ENCODE data around the gene UNC5CL. TPM values are rescaled to one million over a fixed set of nuclear protein-coding genes. Genes with fewer than 3 reads are reported as not detected.

The UNC5CL gene
- total and polyA plus RNA-seq, 3 experiments from 2014 or later: 0.40 to 1.8 (median 1.1) TPM

DNA sequence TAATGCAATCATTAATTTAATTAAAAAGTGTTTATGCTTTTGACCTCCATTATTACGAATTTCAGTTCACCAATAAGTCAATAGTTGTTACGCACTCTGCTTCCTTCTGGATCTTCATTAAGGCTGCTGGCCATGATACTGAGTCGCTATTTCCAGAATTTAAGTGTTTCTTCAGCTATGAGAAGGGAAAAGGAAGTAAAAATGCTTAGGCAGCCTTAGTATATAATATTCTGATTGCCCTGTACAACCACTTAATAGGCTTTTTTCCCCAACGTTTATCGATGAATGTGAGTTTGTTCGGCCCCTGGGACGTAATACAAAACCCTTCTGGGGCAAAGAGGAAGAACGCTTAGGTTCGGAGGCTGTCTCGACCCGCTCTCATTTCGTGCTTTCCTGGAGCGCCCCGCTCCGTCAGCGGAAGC, 32.5 kb upstream of the UNC5CL start:
- peak overlapping the region; percentile 98 for H3K4me3 ChIP-seq (ENCODE audit: low read length)
- peak overlapping the region; percentile 96 to 99 (median 98) for H3K27ac Mint-ChIP-seq
- H3K4me1 Mint-ChIP-seq: peaks cover 49 to 56% (median 54%) of the 10 kb centered on the region in 3 donors
- peaks cover 9 to 64% (median 12%) of the 10 kb centered on the region in 3 donors for H3K36me3 Mint-ChIP-seq
- DNase-seq: no peak
- ChIA-PET CTCF (interaction anchor here (1.0 to 2.3 kb wide), 3 partner anchors 16 to 43 kb away, joined by 3 to 12 read pairs (median 3); no protein-coding TSS in a partner anchor), POLR2A (interaction anchor here (1.4 kb wide), 1 partner anchor 18 kb away, joined by 3 read pairs; the partner anchor contains the start of gene APOBEC2)
- peak overlapping the region; percentile 89 to 99 (median 95) for H3K4me3 Mint-ChIP-seq
- peaks cover 26% of the 10 kb centered on the region for H3K36me3 ChIP-seq (ENCODE audit: insufficient read depth, low read length)
- H3K27me3 ChIP-seq (ENCODE audit: insufficient read depth, low read length, poor library complexity, severe bottlenecking): no peaks in the 10 kb centered on the region
- H3K9me3 ChIP-seq (ENCODE audit: low read length): no peaks in the 10 kb centered on the region
- H3K27me3 Mint-ChIP-seq: peaks cover 0 to 6% of the 10 kb centered on the region in 2 donors
- H3K9me3 Mint-ChIP-seq: no peaks in the 10 kb centered on the region
- peaks cover 39% of the 10 kb centered on the region for H3K4me1 ChIP-seq (ENCODE audit: insufficient read depth, low read length)
- H3K27ac ChIP-seq (ENCODE audit: low read depth, low read length): peak overlapping the region; percentile 93

DNA sequence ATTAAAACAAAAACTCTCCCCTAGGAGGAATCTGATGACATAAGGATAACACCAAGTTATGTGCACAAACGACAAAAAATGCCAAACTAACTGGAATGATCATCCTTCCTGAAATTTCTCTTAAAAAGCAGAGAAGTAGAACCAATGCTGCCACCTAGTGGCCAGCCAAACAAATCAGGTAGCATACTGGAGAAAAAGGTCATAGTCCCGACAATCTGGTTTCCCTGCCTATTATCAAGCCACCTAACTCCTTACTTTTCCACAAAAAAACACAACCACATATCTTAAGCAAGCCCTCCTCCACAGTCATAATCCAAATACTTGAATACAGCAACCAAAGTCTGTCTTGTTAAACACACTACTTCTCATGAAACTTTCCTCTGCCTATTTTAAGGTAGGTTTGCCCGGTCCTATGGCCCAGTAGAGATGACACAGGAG, 27.9 kb upstream of the UNC5CL start:
- peaks cover 50% of the 10 kb centered on the region for H3K36me3 ChIP-seq (ENCODE audit: insufficient read depth, low read length)
- peaks cover 14% of the 10 kb centered on the region for H3K4me1 ChIP-seq (ENCODE audit: insufficient read depth, low read length)
- no peak overlapping the region for H3K4me3 ChIP-seq (ENCODE audit: low read length)
- no peaks in the 10 kb centered on the region for H3K27me3 Mint-ChIP-seq
- peaks cover 9 to 85% (median 16%) of the 10 kb centered on the region in 3 donors for H3K36me3 Mint-ChIP-seq
- H3K27ac ChIP-seq (ENCODE audit: low read depth, low read length): no peak overlapping the region
- H3K27ac Mint-ChIP-seq: peak overlapping the region in 6 of 8 donors; percentile 14 to 79 (median 36)
- peak overlapping the region in 1 of 7 donors; percentile 26 for H3K4me3 Mint-ChIP-seq
- CTCF ChIA-PET: interaction anchor here (1.4 kb wide), 1 partner anchor 14 kb away, joined by 5 read pairs; the partner anchor contains the start of gene APOBEC2
- POLR2A ChIA-PET: no interaction called here
- no peaks in the 10 kb centered on the region for H3K27me3 ChIP-seq (ENCODE audit: insufficient read depth, low read length, poor library complexity, severe bottlenecking)
- H3K9me3 ChIP-seq (ENCODE audit: low read length): no peaks in the 10 kb centered on the region
- DNase-seq: peak; percentile 47 to 71 (median 58)
- H3K9me3 Mint-ChIP-seq: no peaks in the 10 kb centered on the region
- H3K4me1 Mint-ChIP-seq: peaks cover 23 to 32% (median 27%) of the 10 kb centered on the region in 3 donors

DNA sequence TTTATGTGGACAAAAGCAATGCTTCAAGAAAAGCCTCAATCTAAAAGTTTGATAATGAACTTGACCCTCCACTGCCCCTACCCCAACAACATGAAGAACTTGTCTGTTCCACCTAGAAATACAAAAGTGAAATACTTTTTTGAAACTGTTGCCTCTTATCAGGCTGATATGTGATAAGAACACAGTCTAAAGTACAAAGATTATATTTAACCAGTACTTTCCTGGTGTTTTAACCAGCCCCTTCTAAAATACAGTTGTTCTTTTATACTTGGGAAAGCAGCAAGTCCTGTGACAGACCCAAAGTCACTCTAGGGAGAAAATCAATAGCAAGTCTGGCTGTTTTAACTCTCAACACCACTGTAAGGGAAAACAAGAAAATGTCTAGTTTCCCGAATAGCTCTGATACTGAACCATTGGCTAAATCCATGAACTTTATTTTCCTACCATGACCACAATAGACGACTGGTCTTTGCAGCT, 26.6 kb upstream of the UNC5CL start:
- Mint-ChIP-seq H3K27ac (peak overlapping the region in 2 of 8 donors; percentile 14 to 41), H3K9me3 (no peaks in the 10 kb centered on the region), H3K4me3 (no peak overlapping the region), H3K27me3 (no peaks in the 10 kb centered on the region), H3K36me3 (peaks cover 9 to 92% (median 14%) of the 10 kb centered on the region in 3 donors), H3K4me1 (peaks cover 11 to 20% (median 15%) of the 10 kb centered on the region in 3 donors)
- H3K9me3 ChIP-seq (ENCODE audit: low read length): no peaks in the 10 kb centered on the region
- H3K4me3 ChIP-seq (ENCODE audit: low read length): no peak overlapping the region
- H3K4me1 ChIP-seq (ENCODE audit: insufficient read depth, low read length): peaks cover 5% of the 10 kb centered on the region
- no peak overlapping the region for H3K27ac ChIP-seq (ENCODE audit: low read depth, low read length)
- H3K36me3 ChIP-seq (ENCODE audit: insufficient read depth, low read length): peaks cover 55% of the 10 kb centered on the region
- ChIA-PET CTCF (interaction anchor here (0.8 to 1.3 kb wide), 4 partner anchors 9 to 61 kb away, joined by 3 to 6 read pairs (median 4); no protein-coding TSS in a partner anchor), POLR2A (no interaction called here)
- no peaks in the 10 kb centered on the region for H3K27me3 ChIP-seq (ENCODE audit: insufficient read depth, low read length, poor library complexity, severe bottlenecking)
- no peak for DNase-seq

DNA sequence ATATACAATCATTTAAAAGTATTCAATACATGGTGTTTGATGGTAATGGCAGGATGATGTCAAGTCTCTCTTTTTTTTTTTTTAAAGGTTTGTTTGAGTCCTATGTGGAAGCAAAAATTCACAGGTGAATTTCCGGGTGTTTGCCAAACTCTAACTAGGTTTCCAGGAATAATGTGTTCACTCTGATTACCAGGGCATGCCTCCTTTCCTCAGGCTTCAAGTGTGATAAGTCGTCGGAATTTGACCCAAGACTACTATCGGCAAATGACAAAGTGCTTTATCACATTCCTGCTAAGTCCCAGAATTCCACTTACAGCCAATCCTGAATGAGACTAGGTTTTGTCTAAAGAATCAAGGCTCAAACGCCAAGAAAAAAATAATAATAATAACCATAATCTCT, 25.8 kb upstream of the UNC5CL start:
- Mint-ChIP-seq H3K9me3 (no peaks in the 10 kb centered on the region), H3K4me1 (peaks cover 7 to 18% (median 10%) of the 10 kb centered on the region in 3 donors), H3K4me3 (no peak overlapping the region), H3K27me3 (no peaks in the 10 kb centered on the region), H3K36me3 (peaks cover 9 to 93% (median 15%) of the 10 kb centered on the region in 3 donors), H3K27ac (no peak overlapping the region)
- ChIA-PET CTCF (no interaction called here), POLR2A (no interaction called here)
- Histone ChIP-seq H3K4me3 (ENCODE audit: low read length) (no peak overlapping the region), H3K36me3 (ENCODE audit: insufficient read depth, low read length) (peaks cover 55% of the 10 kb centered on the region), H3K27me3 (ENCODE audit: insufficient read depth, low read length, poor library complexity, severe bottlenecking) (no peaks in the 10 kb centered on the region), H3K27ac (ENCODE audit: low read depth, low read length) (no peak overlapping the region), H3K9me3 (ENCODE audit: low read length) (no peaks in the 10 kb centered on the region), H3K4me1 (ENCODE audit: insufficient read depth, low read length) (no peaks in the 10 kb centered on the region)
- DNase-seq: no peak

DNA sequence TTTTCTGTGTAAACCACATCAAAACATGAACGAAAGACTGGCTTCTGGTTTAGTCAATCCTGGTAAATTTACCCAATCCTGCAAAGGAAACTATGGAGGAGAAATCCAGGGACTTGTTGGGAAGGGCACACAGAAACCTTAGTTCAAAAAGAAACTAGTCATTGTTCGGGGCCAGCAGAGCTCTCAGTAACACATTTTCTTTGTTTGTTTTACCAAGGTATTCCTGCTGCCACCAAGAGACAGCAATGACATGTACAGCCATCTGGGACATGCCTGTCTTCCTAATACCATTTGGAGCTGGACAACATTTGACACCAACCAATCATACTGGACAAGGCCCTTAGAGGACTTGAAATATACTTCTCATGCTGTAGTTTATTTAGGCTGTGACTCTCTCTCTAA, 24.9 kb upstream of the UNC5CL start:
- H3K27ac ChIP-seq (ENCODE audit: low read depth, low read length): no peak overlapping the region
- Mint-ChIP-seq H3K36me3 (peaks cover 9 to 91% (median 16%) of the 10 kb centered on the region in 3 donors), H3K27me3 (no peaks in the 10 kb centered on the region), H3K9me3 (no peaks in the 10 kb centered on the region), H3K4me3 (no peak overlapping the region), H3K27ac (peak overlapping the region in 1 of 8 donors; percentile 2), H3K4me1 (peaks cover 7 to 13% (median 10%) of the 10 kb centered on the region in 3 donors)
- no peak overlapping the region for H3K4me3 ChIP-seq (ENCODE audit: low read length)
- H3K27me3 ChIP-seq (ENCODE audit: insufficient read depth, low read length, poor library complexity, severe bottlenecking): no peaks in the 10 kb centered on the region
- no peaks in the 10 kb centered on the region for H3K9me3 ChIP-seq (ENCODE audit: low read length)
- POLR2A ChIA-PET: no interaction called here
- CTCF ChIA-PET: interaction anchor here (0.6 to 2.0 kb wide), 3 partner anchors 24 to 36 kb away, joined by 3 to 5 read pairs (median 4); no protein-coding TSS in a partner anchor
- H3K36me3 ChIP-seq (ENCODE audit: insufficient read depth, low read length): peaks cover 45% of the 10 kb centered on the region
- no peak for DNase-seq
- H3K4me1 ChIP-seq (ENCODE audit: insufficient read depth, low read length): no peaks in the 10 kb centered on the region

DNA sequence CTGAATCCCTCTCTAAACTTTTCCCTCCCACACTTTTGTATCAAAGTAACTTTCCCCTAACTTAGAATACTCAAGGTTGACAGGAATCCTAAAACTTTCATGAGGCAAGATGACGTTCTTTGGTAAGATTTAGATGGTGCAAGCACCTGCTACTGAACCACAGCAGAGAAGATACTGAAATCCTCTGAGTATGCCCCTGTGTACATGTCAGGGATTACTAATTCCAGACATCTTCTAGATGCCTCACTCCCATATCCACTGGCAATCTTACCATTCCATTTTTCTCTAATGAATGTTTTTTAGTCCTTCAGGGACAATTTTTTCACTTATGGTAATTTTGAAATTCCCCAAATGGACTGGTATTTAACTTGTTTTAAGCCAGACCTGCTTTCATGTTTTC, 23.0 kb upstream of the UNC5CL start:
- Histone ChIP-seq H3K27ac (ENCODE audit: low read depth, low read length) (no peak overlapping the region), H3K4me3 (ENCODE audit: low read length) (no peak overlapping the region), H3K27me3 (ENCODE audit: insufficient read depth, low read length, poor library complexity, severe bottlenecking) (no peaks in the 10 kb centered on the region), H3K4me1 (ENCODE audit: insufficient read depth, low read length) (no peaks in the 10 kb centered on the region), H3K9me3 (ENCODE audit: low read length) (no peaks in the 10 kb centered on the region), H3K36me3 (ENCODE audit: insufficient read depth, low read length) (peaks cover 30% of the 10 kb centered on the region)
- Mint-ChIP-seq H3K4me3 (no peak overlapping the region), H3K27me3 (no peaks in the 10 kb centered on the region), H3K9me3 (no peaks in the 10 kb centered on the region), H3K36me3 (peaks cover 5 to 83% (median 16%) of the 10 kb centered on the region in 3 donors), H3K4me1 (peaks cover 6 to 10% (median 6%) of the 10 kb centered on the region in 3 donors), H3K27ac (no peak overlapping the region)
- CTCF ChIA-PET: no interaction called here
- no peak for DNase-seq
- POLR2A ChIA-PET: no interaction called here

DNA sequence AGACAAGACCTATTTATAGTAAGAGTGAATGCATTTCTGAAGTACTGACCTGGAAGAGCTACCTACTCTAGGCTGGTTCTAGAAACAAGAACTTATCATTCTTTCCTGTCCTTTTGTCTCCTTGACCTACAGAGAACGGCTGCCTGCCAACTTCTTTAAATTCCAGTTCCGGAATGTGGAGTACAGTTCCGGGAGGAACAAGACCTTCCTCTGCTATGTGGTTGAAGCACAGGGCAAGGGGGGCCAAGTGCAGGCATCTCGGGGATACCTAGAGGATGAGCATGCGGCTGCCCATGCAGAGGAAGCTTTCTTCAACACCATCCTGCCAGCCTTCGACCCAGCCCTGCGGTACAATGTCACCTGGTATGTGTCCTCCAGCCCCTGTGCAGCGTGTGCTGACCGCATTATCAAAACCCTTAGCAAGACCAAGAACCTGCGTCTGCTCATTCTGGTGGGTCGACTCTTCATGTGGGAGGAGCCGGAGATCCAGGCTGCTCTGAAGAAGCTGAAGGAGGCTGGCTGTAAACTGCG, 22.2 kb upstream of the UNC5CL start:
- no peak for DNase-seq
- no peaks in the 10 kb centered on the region for H3K4me1 ChIP-seq (ENCODE audit: insufficient read depth, low read length)
- ChIA-PET POLR2A (no interaction called here), CTCF (interaction anchor here (0.7 kb wide), 2 partner anchors 36 to 49 kb away, joined by 4 read pairs; no protein-coding TSS in a partner anchor)
- Mint-ChIP-seq H3K36me3 (peaks cover 0 to 83% (median 16%) of the 10 kb centered on the region in 3 donors), H3K27me3 (no peaks in the 10 kb centered on the region), H3K4me3 (no peak overlapping the region), H3K9me3 (no peaks in the 10 kb centered on the region), H3K27ac (peak overlapping the region in 1 of 8 donors; percentile 63), H3K4me1 (peaks cover 0 to 2% (median 0%) of the 10 kb centered on the region in 3 donors)
- H3K4me3 ChIP-seq (ENCODE audit: low read length): no peak overlapping the region
- H3K27ac ChIP-seq (ENCODE audit: low read depth, low read length): no peak overlapping the region
- no peaks in the 10 kb centered on the region for H3K9me3 ChIP-seq (ENCODE audit: low read length)
- H3K27me3 ChIP-seq (ENCODE audit: insufficient read depth, low read length, poor library complexity, severe bottlenecking): no peaks in the 10 kb centered on the region
- peaks cover 29% of the 10 kb centered on the region for H3K36me3 ChIP-seq (ENCODE audit: insufficient read depth, low read length)

DNA sequence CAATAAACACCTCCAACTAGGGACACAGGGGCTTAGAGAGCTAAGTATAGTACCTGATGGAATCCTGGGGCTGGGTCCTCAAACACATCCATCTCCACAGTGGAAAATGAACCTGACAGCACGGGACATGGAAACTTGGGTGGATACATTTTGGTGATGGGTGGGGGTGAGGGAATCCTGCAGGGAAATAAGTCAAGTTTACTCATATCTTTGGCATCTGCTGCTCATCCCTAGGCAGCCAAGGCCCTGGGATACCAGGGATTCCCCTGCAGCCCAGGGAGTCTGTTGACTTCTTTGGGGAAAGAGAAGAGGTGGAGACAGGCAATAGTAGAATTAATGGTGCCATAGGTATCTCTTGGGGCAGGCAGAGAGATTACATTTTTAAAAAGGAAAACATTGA, 20.5 kb upstream of the UNC5CL start:
- Histone ChIP-seq H3K9me3 (ENCODE audit: low read length) (no peaks in the 10 kb centered on the region), H3K27me3 (ENCODE audit: insufficient read depth, low read length, poor library complexity, severe bottlenecking) (no peaks in the 10 kb centered on the region), H3K4me1 (ENCODE audit: insufficient read depth, low read length) (no peaks in the 10 kb centered on the region), H3K4me3 (ENCODE audit: low read length) (no peak overlapping the region), H3K27ac (ENCODE audit: low read depth, low read length) (no peak overlapping the region), H3K36me3 (ENCODE audit: insufficient read depth, low read length) (peaks cover 20% of the 10 kb centered on the region)
- Mint-ChIP-seq H3K36me3 (peaks cover 0 to 80% (median 21%) of the 10 kb centered on the region in 3 donors), H3K27ac (peak overlapping the region in 1 of 8 donors; percentile 3), H3K4me3 (no peak overlapping the region), H3K9me3 (no peaks in the 10 kb centered on the region), H3K4me1 (no peaks in the 10 kb centered on the region), H3K27me3 (no peaks in the 10 kb centered on the region)
- no peak for DNase-seq
- POLR2A ChIA-PET: no interaction called here
- CTCF ChIA-PET: interaction anchor here (1.0 to 1.5 kb wide), 2 partner anchors 10 to 31 kb away, joined by 4 to 5 read pairs; no protein-coding TSS in a partner anchor

Measured in CD8-positive, alpha-beta memory T cell (primary cell).